ENCODE measurements around the gene GRIN3A. TPM values are rescaled to one million over a fixed set of nuclear protein-coding genes. Genes with fewer than 3 reads are reported as not detected.

The GRIN3A gene
- total RNA-seq, 1 experiment from 2014 or later, result 0.02 TPM

- Mint-ChIP-seq H3K4me3 (no peak overlapping the region), H3K36me3 (no peaks in the 10 kb centered on the region), H3K27me3 (ENCODE audit: low read depth) (no peaks in the 10 kb centered on the region; the same call in 1 of the 2 replicates), H3K4me1 (no peaks in the 10 kb centered on the region), H3K27ac (no peak overlapping the region), H3K9me3 (no peaks in the 10 kb centered on the region)
- CTCF ChIA-PET, result no interaction called here
- TF ChIP-seq CREM (CRISPR knock-in tag; IDR thresholded peaks at IDR 0.05) (no peak), ZNF232 (CRISPR knock-in tag; IDR thresholded peaks at IDR 0.05) (no peak), ZNF396 (CRISPR knock-in tag; IDR thresholded peaks at IDR 0.05; ENCODE audit: borderline replicate concordance) (no peak), ZNF138 (CRISPR knock-in tag; conservative IDR thresholded peaks at IDR 0.05) (no peak), MYBL2 (CRISPR knock-in tag; IDR thresholded peaks at IDR 0.05) (no peak), NFE2L1 (CRISPR knock-in tag; IDR thresholded peaks at IDR 0.05) (no peak), ZNF219 (CRISPR knock-in tag; IDR thresholded peaks at IDR 0.05; ENCODE audit: borderline replicate concordance) (no peak), JAZF1 (CRISPR knock-in tag; IDR thresholded peaks at IDR 0.05) (no peak), GRHL2 (CRISPR knock-in tag; IDR thresholded peaks at IDR 0.05; ENCODE audit: insufficient replicate concordance, severe bottlenecking) (no peak)
- TF ChIP-seq, protein P1, sequence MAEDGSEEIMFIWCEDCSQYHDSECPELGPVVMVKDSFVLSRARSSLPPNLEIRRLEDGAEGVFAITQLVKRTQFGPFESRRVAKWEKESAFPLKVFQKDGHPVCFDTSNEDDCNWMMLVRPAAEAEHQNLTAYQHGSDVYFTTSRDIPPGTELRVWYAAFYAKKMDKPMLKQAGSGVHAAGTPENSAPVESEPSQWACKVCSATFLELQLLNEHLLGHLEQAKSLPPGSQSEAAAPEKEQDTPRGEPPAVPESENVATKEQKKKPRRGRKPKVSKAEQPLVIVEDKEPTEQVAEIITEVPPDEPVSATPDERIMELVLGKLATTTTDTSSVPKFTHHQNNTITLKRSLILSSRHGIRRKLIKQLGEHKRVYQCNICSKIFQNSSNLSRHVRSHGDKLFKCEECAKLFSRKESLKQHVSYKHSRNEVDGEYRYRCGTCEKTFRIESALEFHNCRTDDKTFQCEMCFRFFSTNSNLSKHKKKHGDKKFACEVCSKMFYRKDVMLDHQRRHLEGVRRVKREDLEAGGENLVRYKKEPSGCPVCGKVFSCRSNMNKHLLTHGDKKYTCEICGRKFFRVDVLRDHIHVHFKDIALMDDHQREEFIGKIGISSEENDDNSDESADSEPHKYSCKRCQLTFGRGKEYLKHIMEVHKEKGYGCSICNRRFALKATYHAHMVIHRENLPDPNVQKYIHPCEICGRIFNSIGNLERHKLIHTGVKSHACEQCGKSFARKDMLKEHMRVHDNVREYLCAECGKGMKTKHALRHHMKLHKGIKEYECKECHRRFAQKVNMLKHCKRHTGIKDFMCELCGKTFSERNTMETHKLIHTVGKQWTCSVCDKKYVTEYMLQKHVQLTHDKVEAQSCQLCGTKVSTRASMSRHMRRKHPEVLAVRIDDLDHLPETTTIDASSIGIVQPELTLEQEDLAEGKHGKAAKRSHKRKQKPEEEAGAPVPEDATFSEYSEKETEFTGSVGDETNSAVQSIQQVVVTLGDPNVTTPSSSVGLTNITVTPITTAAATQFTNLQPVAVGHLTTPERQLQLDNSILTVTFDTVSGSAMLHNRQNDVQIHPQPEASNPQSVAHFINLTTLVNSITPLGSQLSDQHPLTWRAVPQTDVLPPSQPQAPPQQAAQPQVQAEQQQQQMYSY (CRISPR knock-in tag; IDR thresholded peaks at IDR 0.05), result no peak
- TF ChIP-seq, protein P2, sequence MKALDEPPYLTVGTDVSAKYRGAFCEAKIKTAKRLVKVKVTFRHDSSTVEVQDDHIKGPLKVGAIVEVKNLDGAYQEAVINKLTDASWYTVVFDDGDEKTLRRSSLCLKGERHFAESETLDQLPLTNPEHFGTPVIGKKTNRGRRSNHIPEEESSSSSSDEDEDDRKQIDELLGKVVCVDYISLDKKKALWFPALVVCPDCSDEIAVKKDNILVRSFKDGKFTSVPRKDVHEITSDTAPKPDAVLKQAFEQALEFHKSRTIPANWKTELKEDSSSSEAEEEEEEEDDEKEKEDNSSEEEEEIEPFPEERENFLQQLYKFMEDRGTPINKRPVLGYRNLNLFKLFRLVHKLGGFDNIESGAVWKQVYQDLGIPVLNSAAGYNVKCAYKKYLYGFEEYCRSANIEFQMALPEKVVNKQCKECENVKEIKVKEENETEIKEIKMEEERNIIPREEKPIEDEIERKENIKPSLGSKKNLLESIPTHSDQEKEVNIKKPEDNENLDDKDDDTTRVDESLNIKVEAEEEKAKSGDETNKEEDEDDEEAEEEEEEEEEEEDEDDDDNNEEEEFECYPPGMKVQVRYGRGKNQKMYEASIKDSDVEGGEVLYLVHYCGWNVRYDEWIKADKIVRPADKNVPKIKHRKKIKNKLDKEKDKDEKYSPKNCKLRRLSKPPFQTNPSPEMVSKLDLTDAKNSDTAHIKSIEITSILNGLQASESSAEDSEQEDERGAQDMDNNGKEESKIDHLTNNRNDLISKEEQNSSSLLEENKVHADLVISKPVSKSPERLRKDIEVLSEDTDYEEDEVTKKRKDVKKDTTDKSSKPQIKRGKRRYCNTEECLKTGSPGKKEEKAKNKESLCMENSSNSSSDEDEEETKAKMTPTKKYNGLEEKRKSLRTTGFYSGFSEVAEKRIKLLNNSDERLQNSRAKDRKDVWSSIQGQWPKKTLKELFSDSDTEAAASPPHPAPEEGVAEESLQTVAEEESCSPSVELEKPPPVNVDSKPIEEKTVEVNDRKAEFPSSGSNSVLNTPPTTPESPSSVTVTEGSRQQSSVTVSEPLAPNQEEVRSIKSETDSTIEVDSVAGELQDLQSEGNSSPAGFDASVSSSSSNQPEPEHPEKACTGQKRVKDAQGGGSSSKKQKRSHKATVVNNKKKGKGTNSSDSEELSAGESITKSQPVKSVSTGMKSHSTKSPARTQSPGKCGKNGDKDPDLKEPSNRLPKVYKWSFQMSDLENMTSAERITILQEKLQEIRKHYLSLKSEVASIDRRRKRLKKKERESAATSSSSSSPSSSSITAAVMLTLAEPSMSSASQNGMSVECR (CRISPR knock-in tag; IDR thresholded peaks at IDR 0.05; ENCODE audit: borderline replicate concordance), result no peak
- TF ChIP-seq, protein P3, sequence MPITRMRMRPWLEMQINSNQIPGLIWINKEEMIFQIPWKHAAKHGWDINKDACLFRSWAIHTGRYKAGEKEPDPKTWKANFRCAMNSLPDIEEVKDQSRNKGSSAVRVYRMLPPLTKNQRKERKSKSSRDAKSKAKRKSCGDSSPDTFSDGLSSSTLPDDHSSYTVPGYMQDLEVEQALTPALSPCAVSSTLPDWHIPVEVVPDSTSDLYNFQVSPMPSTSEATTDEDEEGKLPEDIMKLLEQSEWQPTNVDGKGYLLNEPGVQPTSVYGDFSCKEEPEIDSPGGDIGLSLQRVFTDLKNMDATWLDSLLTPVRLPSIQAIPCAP (CRISPR knock-in tag; IDR thresholded peaks at IDR 0.05), result no peak
- POLR2A ChIA-PET, result no interaction called here
- ATAC-seq, result no peak
- no peak for DNase-seq (ENCODE audit: low spot score)
Observed at GRCh38 chr9:101631892-101632291, 106.6 kb downstream of the GRIN3A start.

- Mint-ChIP-seq H3K27ac (no peak overlapping the region), H3K4me1 (no peaks in the 10 kb centered on the region), H3K9me3 (no peaks in the 10 kb centered on the region), H3K27me3 (ENCODE audit: low read depth) (no peaks in the 10 kb centered on the region; the same call in 1 of the 2 replicates), H3K36me3 (no peaks in the 10 kb centered on the region), H3K4me3 (no peak overlapping the region)
- DNase-seq (ENCODE audit: low spot score) (no peak), ATAC-seq (no peak)
- CTCF ChIA-PET, result interaction anchor here (1.3 kb wide), 1 partner anchor 82 kb away, joined by 4 read pairs; no protein-coding TSS in a partner anchor
- POLR2A ChIA-PET, result no interaction called here
- TF ChIP-seq, protein P4, sequence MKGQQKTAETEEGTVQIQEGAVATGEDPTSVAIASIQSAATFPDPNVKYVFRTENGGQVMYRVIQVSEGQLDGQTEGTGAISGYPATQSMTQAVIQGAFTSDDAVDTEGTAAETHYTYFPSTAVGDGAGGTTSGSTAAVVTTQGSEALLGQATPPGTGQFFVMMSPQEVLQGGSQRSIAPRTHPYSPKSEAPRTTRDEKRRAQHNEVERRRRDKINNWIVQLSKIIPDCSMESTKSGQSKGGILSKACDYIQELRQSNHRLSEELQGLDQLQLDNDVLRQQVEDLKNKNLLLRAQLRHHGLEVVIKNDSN (CRISPR knock-in tag; IDR thresholded peaks at IDR 0.05), result no peak
- no peak for TF ChIP-seq AFF4 (CRISPR knock-in tag; IDR thresholded peaks at IDR 0.05; ENCODE audit: borderline replicate concordance)
- no peak for TF ChIP-seq FOXJ3 (CRISPR knock-in tag; IDR thresholded peaks at IDR 0.05; ENCODE audit: borderline replicate concordance)
- TF ChIP-seq, protein P5, sequence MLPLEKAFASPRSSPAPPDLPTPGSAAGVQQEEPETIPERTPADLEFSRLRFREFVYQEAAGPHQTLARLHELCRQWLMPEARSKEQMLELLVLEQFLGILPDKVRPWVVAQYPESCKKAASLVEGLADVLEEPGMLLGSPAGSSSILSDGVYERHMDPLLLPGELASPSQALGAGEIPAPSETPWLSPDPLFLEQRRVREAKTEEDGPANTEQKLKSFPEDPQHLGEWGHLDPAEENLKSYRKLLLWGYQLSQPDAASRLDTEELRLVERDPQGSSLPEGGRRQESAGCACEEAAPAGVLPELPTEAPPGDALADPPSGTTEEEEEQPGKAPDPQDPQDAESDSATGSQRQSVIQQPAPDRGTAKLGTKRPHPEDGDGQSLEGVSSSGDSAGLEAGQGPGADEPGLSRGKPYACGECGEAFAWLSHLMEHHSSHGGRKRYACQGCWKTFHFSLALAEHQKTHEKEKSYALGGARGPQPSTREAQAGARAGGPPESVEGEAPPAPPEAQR (CRISPR knock-in tag; IDR thresholded peaks at IDR 0.05), result no peak
- no peak for TF ChIP-seq NR1H2 (CRISPR knock-in tag; IDR thresholded peaks at IDR 0.05)
- no peak for TF ChIP-seq ZNF232 (CRISPR knock-in tag; IDR thresholded peaks at IDR 0.05)
- TF ChIP-seq CTCF (IDR thresholded peaks at IDR 0.05), result no peak
- no peak for TF ChIP-seq EMX1 (CRISPR knock-in tag; IDR thresholded peaks at IDR 0.05)
Observed at GRCh38 chr9:101629636-101630035, 108.8 kb downstream of the GRIN3A start.
